Measurements from ENCODE around the gene MAPK8IP3. TPM values are rescaled to one million over a fixed set of nuclear protein-coding genes. Genes with fewer than 3 reads are reported as not detected.
A peak's percentile ranks its signal among the peaks of the same experiment; 100 is the strongest.

The MAPK8IP3 gene
- total RNA-seq, 4 donors from 2014 or later = 78.1 to 456 (median 193) TPM

DNA sequence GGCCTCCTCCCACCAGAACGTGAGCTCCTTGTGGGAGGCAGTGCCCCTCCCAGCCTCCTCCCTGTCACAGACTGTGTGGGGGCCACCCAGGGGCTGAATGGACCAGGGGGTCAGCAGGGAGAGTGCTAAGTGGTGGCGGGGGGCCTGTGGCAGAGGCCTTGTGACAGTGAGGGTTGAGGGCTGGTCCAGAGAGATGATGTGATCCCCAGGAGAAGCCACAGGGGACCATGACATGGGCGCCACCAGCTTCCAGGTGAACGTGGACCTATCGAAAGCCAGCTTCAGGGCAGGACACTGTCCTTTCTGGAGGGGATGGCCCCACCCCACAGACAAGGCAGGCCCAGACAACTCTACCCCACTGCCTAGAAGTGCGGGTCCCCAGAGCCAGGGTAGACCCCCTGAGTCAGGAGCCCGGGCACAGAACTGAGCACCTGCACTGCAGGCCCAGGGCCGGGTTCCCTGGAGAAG, 73.3 kb downstream of the MAPK8IP3 start:
- peaks cover 3 to 41% (median 10%) of the 10 kb centered on the region in 4 donors for H3K4me1 ChIP-seq
- H3K4me3 ChIP-seq = no peak overlapping the region
- H3K27me3 ChIP-seq = no peaks in the 10 kb centered on the region
- H3K36me3 ChIP-seq = peaks cover 0 to 52% (median 0%) of the 10 kb centered on the region in 3 donors
- no peak for DNase-seq
- TF ChIP-seq, protein P1, sequence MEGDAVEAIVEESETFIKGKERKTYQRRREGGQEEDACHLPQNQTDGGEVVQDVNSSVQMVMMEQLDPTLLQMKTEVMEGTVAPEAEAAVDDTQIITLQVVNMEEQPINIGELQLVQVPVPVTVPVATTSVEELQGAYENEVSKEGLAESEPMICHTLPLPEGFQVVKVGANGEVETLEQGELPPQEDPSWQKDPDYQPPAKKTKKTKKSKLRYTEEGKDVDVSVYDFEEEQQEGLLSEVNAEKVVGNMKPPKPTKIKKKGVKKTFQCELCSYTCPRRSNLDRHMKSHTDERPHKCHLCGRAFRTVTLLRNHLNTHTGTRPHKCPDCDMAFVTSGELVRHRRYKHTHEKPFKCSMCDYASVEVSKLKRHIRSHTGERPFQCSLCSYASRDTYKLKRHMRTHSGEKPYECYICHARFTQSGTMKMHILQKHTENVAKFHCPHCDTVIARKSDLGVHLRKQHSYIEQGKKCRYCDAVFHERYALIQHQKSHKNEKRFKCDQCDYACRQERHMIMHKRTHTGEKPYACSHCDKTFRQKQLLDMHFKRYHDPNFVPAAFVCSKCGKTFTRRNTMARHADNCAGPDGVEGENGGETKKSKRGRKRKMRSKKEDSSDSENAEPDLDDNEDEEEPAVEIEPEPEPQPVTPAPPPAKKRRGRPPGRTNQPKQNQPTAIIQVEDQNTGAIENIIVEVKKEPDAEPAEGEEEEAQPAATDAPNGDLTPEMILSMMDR (IDR thresholded peaks at IDR 0.05) = no peak
- no peak for TF ChIP-seq POLR2A (IDR thresholded peaks at IDR 0.05)
- no peak overlapping the region for H3K27ac ChIP-seq
- no peaks in the 10 kb centered on the region for H3K9me3 ChIP-seq

DNA sequence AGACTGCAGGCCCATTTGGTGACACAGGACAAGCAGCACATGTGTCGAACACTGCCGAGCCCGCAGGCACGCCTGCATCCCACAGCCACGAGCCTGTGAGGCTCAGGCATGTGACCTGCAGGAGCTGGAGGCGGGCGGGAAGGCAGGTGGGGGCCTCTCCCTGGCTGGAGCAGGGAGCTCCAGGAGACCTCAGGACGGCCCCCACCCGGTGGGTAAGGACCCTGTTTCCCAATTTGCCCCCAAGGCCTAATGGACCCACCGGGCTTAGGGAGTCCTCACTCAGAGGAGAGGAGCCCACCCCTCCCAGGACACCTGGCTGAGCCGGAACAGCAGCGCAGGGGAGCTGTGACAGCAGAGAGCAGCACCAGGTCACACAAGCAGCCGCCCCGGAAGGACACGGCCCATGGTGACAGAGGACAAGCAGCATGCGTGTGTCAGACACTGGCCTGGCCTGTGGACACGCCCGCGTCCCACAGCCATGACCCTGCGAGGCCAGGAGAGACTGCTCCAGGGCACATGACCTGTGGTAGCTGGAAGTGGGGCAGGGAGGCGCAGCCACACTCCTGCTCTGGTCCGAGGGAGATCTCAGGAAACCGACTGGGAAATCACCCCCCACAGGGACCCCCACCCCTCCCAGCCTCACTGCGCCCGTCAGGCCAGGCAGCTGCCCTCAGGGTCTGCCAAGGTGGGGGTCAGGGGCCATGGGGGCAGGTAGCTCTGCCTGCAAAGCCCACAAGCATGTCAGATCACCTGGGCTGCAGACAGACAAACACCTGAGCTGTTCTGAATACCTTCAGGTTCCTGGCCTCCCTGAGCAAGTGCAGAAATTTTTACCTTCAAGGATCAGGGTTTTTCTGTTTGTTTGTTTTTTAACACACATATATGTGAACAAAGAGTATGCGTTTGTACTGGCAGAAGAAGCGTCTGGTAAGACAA, 74.0 kb downstream of the MAPK8IP3 start:
- TF ChIP-seq, protein P1 (IDR thresholded peaks at IDR 0.05) = no peak
- TF ChIP-seq POLR2A (IDR thresholded peaks at IDR 0.05) = no peak
- H3K27ac ChIP-seq = no peak overlapping the region
- DNase-seq = no peak

DNA sequence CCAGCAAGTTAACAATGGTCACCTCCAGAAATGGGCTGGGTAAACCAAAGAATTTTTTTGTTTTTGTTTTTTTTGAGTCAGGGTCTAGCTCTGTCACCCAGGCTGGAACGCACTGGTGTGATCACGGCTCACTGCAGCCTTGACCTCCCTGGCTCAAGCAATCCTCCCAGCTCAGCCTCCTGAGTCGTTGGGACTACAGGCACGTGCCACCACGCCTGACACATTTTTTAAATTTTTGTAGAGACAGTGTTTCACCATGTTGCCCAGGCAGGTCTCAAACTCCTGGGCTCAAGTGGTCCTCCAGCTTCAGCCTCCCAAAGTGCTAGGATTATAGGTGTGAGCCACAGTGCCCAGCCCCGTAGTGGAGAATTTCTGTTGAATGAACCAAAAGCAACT, 74.7 kb downstream of the MAPK8IP3 start:
- no peak for TF ChIP-seq POLR2A (IDR thresholded peaks at IDR 0.05)
- TF ChIP-seq, protein P1 (IDR thresholded peaks at IDR 0.05) = no peak
- Histone ChIP-seq H3K4me3 (no peak overlapping the region), H3K4me1 (peaks cover 3 to 41% (median 8%) of the 10 kb centered on the region in 4 donors), H3K27ac (no peak overlapping the region), H3K36me3 (peaks cover 0 to 43% (median 0%) of the 10 kb centered on the region in 3 donors), H3K27me3 (no peaks in the 10 kb centered on the region), H3K9me3 (no peaks in the 10 kb centered on the region)
- DNase-seq = no peak

More for the DNA sequence above, 74.0 kb downstream of the MAPK8IP3 start:
- Histone ChIP-seq H3K4me3 (no peak overlapping the region), H3K36me3 (peaks cover 0 to 49% (median 0%) of the 10 kb centered on the region in 3 donors), H3K4me1 (peaks cover 3 to 41% (median 8%) of the 10 kb centered on the region in 4 donors), H3K9me3 (no peaks in the 10 kb centered on the region), H3K27me3 (no peaks in the 10 kb centered on the region)

DNA sequence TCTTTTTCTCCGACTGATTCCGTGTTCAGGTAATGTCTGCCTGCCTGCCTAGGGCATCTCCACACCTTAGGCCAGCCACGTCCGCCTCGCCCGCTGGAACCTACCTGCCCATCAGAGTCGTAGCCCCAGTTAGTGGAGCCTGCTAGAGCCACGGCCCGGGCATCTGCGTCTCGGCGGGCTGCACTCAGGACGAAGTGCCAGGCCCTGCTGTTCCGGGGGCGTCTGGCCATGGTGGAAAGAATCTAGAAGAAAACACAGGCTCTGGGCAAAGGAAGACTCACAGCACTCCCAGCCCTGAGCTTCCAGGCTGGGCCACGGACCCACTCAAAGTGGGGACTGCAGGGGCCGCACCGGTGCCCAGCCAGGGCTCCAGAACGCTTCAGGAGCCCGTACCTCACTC, 75.3 kb downstream of the MAPK8IP3 start:
- peak overlapping the region in 3 of 4 donors; percentile 87 to 93 (median 92) for H3K27ac ChIP-seq
- TF ChIP-seq, protein P1 (IDR thresholded peaks at IDR 0.05) = no peak
- TF ChIP-seq POLR2A (IDR thresholded peaks at IDR 0.05) = no peak
- H3K36me3 ChIP-seq = peaks cover 0 to 38% (median 0%) of the 10 kb centered on the region in 3 donors
- no peaks in the 10 kb centered on the region for H3K27me3 ChIP-seq
- DNase-seq = no peak
- H3K4me3 ChIP-seq = peak overlapping the region; percentile 85 to 99 (median 97)
- no peaks in the 10 kb centered on the region for H3K9me3 ChIP-seq
- H3K4me1 ChIP-seq = peaks cover 3 to 41% (median 8%) of the 10 kb centered on the region in 4 donors

DNA sequence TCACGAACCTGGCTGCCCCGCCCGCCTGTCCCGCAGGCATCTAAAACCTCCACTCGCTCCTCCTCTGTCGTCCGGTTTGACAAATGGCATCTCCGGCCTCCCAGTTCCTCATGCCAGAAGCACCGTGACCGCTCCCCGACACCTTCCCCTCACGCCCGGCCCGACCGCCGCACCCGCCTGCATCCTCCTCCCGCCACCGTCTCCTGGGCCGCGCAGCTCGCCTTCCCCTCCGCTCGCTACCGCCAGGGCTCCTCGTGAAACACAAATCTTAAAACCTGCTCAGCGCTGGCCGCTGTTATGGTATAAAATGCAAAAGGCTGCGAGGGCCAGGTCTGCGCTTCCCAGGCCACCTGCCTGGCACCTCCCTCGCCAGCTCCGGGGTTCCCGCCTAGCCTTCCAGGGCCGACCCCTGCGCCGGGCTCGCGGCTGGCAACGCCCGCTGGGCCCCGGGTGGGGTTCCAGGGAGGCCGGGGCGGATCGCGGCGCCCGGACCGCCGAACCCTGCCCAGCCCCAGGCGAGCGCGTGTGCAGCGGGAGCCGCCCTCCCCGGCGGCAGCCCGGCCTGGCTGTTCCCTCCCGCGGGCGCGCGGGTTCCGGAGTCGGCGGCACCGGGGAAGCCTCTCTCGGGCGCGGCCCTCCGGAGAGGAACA, 75.9 kb downstream of the MAPK8IP3 start:
- Histone ChIP-seq H3K4me3 (peak overlapping the region; percentile 85 to 99 (median 97)), H3K27me3 (no peaks in the 10 kb centered on the region), H3K9me3 (no peaks in the 10 kb centered on the region), H3K27ac (peak overlapping the region; percentile 87 to 93 (median 90)), H3K4me1 (peaks cover 3 to 41% (median 8%) of the 10 kb centered on the region in 4 donors), H3K36me3 (peaks cover 0 to 38% (median 0%) of the 10 kb centered on the region in 3 donors)
- TF ChIP-seq, protein P1 (IDR thresholded peaks at IDR 0.05) = peak in 3 of 6 experiments; percentile 9 to 24 (median 10)
- TF ChIP-seq POLR2A (IDR thresholded peaks at IDR 0.05) = no peak
- DNase-seq = no peak

Measured in Peyer's patch (tissue), 4 donors.